Right lobe of liver (tissue), 6 donors: ENCODE measurements around the gene CEP72. TPM values are rescaled to one million over a fixed set of nuclear protein-coding genes. Genes with fewer than 3 reads are reported as not detected.
A peak's percentile ranks its signal among the peaks of the same experiment; 100 is the strongest.
"Not testable (repeated sequence)": the region's sequence is repeated elsewhere in the genome, so short reads cannot be mapped to it uniquely, and the experiment has no call there.

ENCODE experiments used
- ATAC-seq, 4 donors: fragments of 200-7000 bp; cut with Tn5 transposase; one replicate each; pipeline ENCODE4 v1.9.1; 2020; ENCODE audit warnings: mild to moderate bottlenecking in 4 of 4, moderate library complexity in 4 of 4
- DNase-seq, 3 donors: peaks; one replicate each; pipeline ENCODE4 v3.0.0-alpha.2; 2020
- H3K27ac ChIP-seq, 3 donors: fragments of 200-600 bp; one replicate each; pipeline ENCODE4 v1.8.0; 2022
- H3K27me3 ChIP-seq, 2 donors: fragments of 200-600 bp; one replicate each; pipeline ENCODE4 v1.8.0; 2022
- H3K36me3 ChIP-seq, 4 donors: fragments of 200-600 bp; sonication (generic) in 1 of 4; one replicate each; pipeline versions ENCODE4 v1.5.1 to v1.8.0; 2017 to 2022; ENCODE audit warnings: control low read depth in 1 of 4
- H3K4me1 ChIP-seq, 4 donors: fragments of 200-600 bp; sonication (generic) in 1 of 4; one replicate each; pipeline versions ENCODE4 v1.5.1 to v1.8.0; 2017 to 2022; ENCODE audit warnings: control low read depth in 1 of 4
- H3K4me3 ChIP-seq, 3 donors: fragments of 200-600 bp; one replicate each; pipeline ENCODE4 v1.8.0; 2022
- H3K9me3 ChIP-seq, 4 donors: fragments of 200-600 bp; sonication (generic) in 1 of 4; one replicate each; pipeline versions ENCODE4 v1.5.1 to v1.8.0; 2017 to 2022; ENCODE audit warnings: control low read depth in 1 of 4
- CTCF ChIP-seq, 4 donors: fragments of 200-600 bp in 3 of 4; fragments of 450-650 bp in 1 of 4; IDR thresholded peaks; one replicate each; pipeline versions ENCODE4 v1.5.1 to v1.8.0; 2016 to 2022; ENCODE audit warnings: antibody characterized with exemption in 4 of 4, mild to moderate bottlenecking in 2 of 4
- POLR2A ChIP-seq: fragments of 450-650 bp; IDR thresholded peaks from one replicate; pipeline ENCODE4 v1.6.1; 2017; ENCODE audit warnings: antibody characterized with exemption, mild to moderate bottlenecking
- WGBS: methylation state at CpG from one replicate; pipeline ENCODE4 v1.1.6; 2018; ENCODE audit warnings: low coverage, low lambda C conversion rate; ENCODE audit not compliant: insufficient coverage; ENCODE audit errors: missing lambda C conversion rate; 5-methylcytosine and 5-hydroxymethylcytosine counted together
- intact Hi-C, 2 donors: fragments of 100-400 bp; cut with DNase I; formaldehyde crosslinking; loops; one replicate each; pipeline versions ENCODE4 v1.11.2 to v1.14.1; 2022
- total RNA-seq, 6 experiments: library from RNA; depleted of rRNA in 2 of 6; stranded (reverse); fragments of >200 nt in 2 of 6; fragmentation: NEBNext Ultra II Directional in 3 of 6; extraction: Animal tissue kit (Norgen Biotek cat#: 25700) in 3 of 6; gene quantifications; one replicate each; pipeline versions ENCODE4 v1.1.0 to v1.2.4, GENCODE V29; 2016 to 2023
- donor health status: DM: no; HTN: yes; CAD: no.
- donor health status: DM: no; HTN: no; CAD: no.
- donor health status: DM: no; HTN: no; CAD: no.
- donor health status: DM: no; HTN: yes; CAD: no.
- donor health status: DM: no; HTN: yes; CAD: no.

CEP72 gene
- total RNA-seq, 6 experiments from 2014 or later, result 3.4 to 6.0 (median 4.2) TPM

- no peak for TF ChIP-seq CTCF (IDR thresholded peaks at IDR 0.05)
- TF ChIP-seq POLR2A, result no peak
- DNase-seq (peak in 1 of 3 donors; percentile 53), ATAC-seq (no peak)
- H3K9me3 ChIP-seq, result no peaks in the 10 kb centered on the region
- no peak overlapping the region for H3K27ac ChIP-seq
- 91% methylated on average over 10 of the region's 36 CpGs for WGBS
- peaks cover 0 to 37% (median 24%) of the 10 kb centered on the region in 4 donors for H3K4me1 ChIP-seq
- no peak overlapping the region for H3K4me3 ChIP-seq
- intact Hi-C loops, result no loop called here
- H3K27me3 ChIP-seq, result no peaks in the 10 kb centered on the region
- no peaks in the 10 kb centered on the region for H3K36me3 ChIP-seq
Measured at GRCh38 chr5:675871-676698, 63.9 kb downstream of the CEP72 start.

- DNase-seq, result peak in 1 of 3 donors; percentile 31
- TF ChIP-seq CTCF (IDR thresholded peaks at IDR 0.05) (no peak), POLR2A (no peak)
- Histone ChIP-seq H3K36me3 (no peaks in the 10 kb centered on the region), H3K27ac (no peak overlapping the region), H3K4me3 (no peak overlapping the region), H3K27me3 (no peaks in the 10 kb centered on the region), H3K9me3 (no peaks in the 10 kb centered on the region), H3K4me1 (peaks cover 0 to 32% (median 22%) of the 10 kb centered on the region in 4 donors)
- no peak for ATAC-seq
- intact Hi-C loops, result no loop called here
- 92% methylated on average over 14 of the region's 48 CpGs for WGBS
Measured at GRCh38 chr5:676699-677076, 64.5 kb downstream of the CEP72 start.

DNA sequence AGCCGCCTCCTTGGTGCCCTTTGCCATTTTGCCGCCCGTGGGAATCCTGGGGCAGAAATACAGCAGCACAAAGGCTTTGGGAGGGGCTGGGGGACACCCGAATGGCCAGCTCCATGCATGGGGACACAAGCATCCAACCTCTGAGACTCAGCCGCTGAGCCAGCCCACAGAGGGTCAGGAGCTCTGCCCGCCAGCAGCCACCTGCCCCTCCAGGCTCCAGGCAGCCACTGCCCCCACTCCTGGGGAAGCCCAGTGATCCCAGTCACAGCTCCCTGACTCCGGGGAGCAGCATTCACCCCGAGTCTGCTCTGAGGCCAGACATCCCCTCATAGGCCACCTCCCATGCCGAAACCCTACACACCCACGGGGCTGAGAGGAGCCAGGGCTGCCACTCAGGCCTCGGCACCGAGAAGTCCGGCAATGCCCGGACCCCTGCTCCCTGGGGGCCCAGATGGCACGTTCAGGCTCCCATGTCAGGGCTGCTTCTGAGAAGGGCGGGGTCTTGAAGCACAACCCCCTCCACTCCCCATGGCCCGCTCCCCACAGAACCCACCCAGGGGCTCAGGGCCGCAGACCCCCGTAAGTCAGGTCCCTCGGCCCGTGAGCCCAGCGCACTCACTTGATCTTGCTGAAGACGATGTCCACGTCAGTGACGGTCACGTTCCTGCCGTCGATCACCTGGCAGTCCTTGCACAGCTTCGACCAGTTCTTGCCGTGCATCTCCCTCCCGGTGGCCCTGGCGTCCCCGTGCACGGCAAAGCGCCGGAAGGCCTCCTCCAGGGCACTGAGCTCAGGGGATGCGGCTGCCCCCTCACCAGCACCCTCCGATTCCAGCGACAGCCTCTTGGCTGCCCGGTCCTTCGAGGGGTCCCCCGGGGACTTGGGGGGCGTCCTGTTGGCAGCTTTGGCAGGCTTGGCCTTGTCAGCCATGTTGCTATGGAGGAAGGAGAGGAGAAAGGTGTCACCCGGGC lies 65.3 kb downstream of the CEP72 start:
- peaks cover 0 to 25% (median 15%) of the 10 kb centered on the region in 4 donors for H3K4me1 ChIP-seq
- no peaks in the 10 kb centered on the region for H3K27me3 ChIP-seq
- TF ChIP-seq CTCF (IDR thresholded peaks at IDR 0.05) (no peak), POLR2A (no peak)
- H3K4me3 ChIP-seq, result no peak overlapping the region
- H3K27ac ChIP-seq, result no peak overlapping the region
- 96% methylated on average over 5 of the region's 44 CpGs for WGBS
- no peak for ATAC-seq
- peak in 1 of 3 donors; percentile 41 for DNase-seq
- H3K36me3 ChIP-seq, result no peaks in the 10 kb centered on the region
- intact Hi-C loops, result no loop called here
- H3K9me3 ChIP-seq, result no peaks in the 10 kb centered on the region

- H3K27me3 ChIP-seq, H3K9me3 ChIP-seq, intact Hi-C loops, H3K27ac ChIP-seq, H3K4me3 ChIP-seq, DNase-seq, ATAC-seq, H3K36me3 ChIP-seq: not testable (repeated sequence)
- no CpG with 5 or more reads among the region's 16 CpGs for WGBS
- peaks cover 0 to 14% (median 7%) of the 10 kb centered on the region in 4 donors for H3K4me1 ChIP-seq
Measured at GRCh38 chr5:678521-678920, 66.4 kb downstream of the CEP72 start.

- DNase-seq, H3K36me3 ChIP-seq, H3K4me1 ChIP-seq, intact Hi-C loops, H3K4me3 ChIP-seq, ATAC-seq, H3K9me3 ChIP-seq, H3K27me3 ChIP-seq, H3K27ac ChIP-seq: not testable (repeated sequence)
- 79% methylated on average over 2 of the region's 17 CpGs for WGBS
Measured at GRCh38 chr5:679166-679895, 67.2 kb downstream of the CEP72 start.

- H3K9me3 ChIP-seq, H3K36me3 ChIP-seq, H3K4me1 ChIP-seq, H3K27ac ChIP-seq, DNase-seq, H3K27me3 ChIP-seq, H3K4me3 ChIP-seq, ATAC-seq: not testable (repeated sequence)
- intact Hi-C loops, result loop anchor here in 1 of 2 donors (10.0 kb wide), 1 partner anchor 95 kb away; no protein-coding TSS in a partner anchor
- 80% methylated on average over 2 of the region's 32 CpGs for WGBS
Measured at GRCh38 chr5:680118-680795, 68.1 kb downstream of the CEP72 start.

- not testable (repeated sequence) for H3K4me3 ChIP-seq, H3K36me3 ChIP-seq, DNase-seq, H3K27me3 ChIP-seq, H3K4me1 ChIP-seq, ATAC-seq, H3K9me3 ChIP-seq, H3K27ac ChIP-seq
- intact Hi-C loops, result loop anchor here in 1 of 2 donors (10.0 kb wide), 1 partner anchor 94 kb away; no protein-coding TSS in a partner anchor
- 89% methylated on average over 7 of the region's 13 CpGs for WGBS
Measured at GRCh38 chr5:680836-681235, 68.7 kb downstream of the CEP72 start.
